Suprapubic skin (tissue), 3 donors: ENCODE measurements around the gene MTAP.

ENCODE experiments used
- CTCF ChIP-seq, 2 donors: fragments of 200-600 bp in 1 of 2; fragments of 450-650 bp in 1 of 2; sonication (generic) in 1 of 2; IDR thresholded peaks; one replicate each; pipeline ENCODE4 v1.5.1; 2016 to 2019; ENCODE audit warnings: antibody characterized with exemption in 2 of 2, mild to moderate bottlenecking in 1 of 2, moderate library complexity in 1 of 2
- EP300 ChIP-seq: sonication (generic); formaldehyde crosslinking; IDR thresholded peaks from one replicate; pipeline ENCODE4 v1.6.1; 2017; ENCODE audit warnings: antibody characterized with exemption

GRCh38 chr9:21803649-21804048 lies 1.2 kb downstream of the MTAP start:
- TF ChIP-seq CTCF (IDR thresholded peaks at IDR 0.05): no peak
- no peak for TF ChIP-seq EP300
